H9 (cell line): ENCODE data around the gene TUBA1A. TPM values are rescaled to one million over a fixed set of nuclear protein-coding genes. Genes with fewer than 3 reads are reported as not detected.

ENCODE experiments used
- DNase-seq: peaks from one replicate; pipeline ENCODE4 v3.0.0-alpha.2; 2017
- H2AFZ ChIP-seq: one replicate; pipeline ENCODE4 v1.6.1; 2013; ENCODE audit warnings: mild to moderate bottlenecking, low read length, control low read depth, moderate library complexity
- H2AK5ac ChIP-seq: 2 replicates; pipeline ENCODE4 v1.6.1; 2013; ENCODE audit warnings: low read length, control low read depth, mixed read lengths; ENCODE audit not compliant: insufficient read length
- H2BK120ac ChIP-seq: one replicate; pipeline ENCODE4 v1.6.1; 2013; ENCODE audit warnings: low read depth, mild to moderate bottlenecking, low read length, control low read depth, inconsistent platforms; ENCODE audit not compliant: poor library complexity, severe bottlenecking
- H2BK12ac ChIP-seq: 2 replicates; pipeline ENCODE4 v1.6.1; 2013; ENCODE audit warnings: low read length, control low read depth, mixed read lengths, low read depth; ENCODE audit not compliant: insufficient read length
- H2BK15ac ChIP-seq: 2 replicates; pipeline ENCODE4 v1.6.1; 2013; ENCODE audit warnings: low read depth, low read length, control low read depth
- H2BK20ac ChIP-seq: one replicate; pipeline ENCODE4 v1.6.1; 2013; ENCODE audit warnings: low read depth, mild to moderate bottlenecking, low read length, control low read depth, inconsistent platforms; ENCODE audit not compliant: poor library complexity, severe bottlenecking
- H2BK5ac ChIP-seq: 2 replicates; pipeline ENCODE4 v1.6.1; 2013; ENCODE audit warnings: low read length, control low read depth, mixed read lengths; ENCODE audit not compliant: insufficient read length
- H3K14ac ChIP-seq: 2 replicates; pipeline ENCODE4 v1.6.1; 2013; ENCODE audit warnings: low read length, control low read depth; ENCODE audit not compliant: insufficient read depth
- H3K18ac ChIP-seq: 2 replicates; pipeline ENCODE4 v1.6.1; 2013; ENCODE audit warnings: low read depth, mild to moderate bottlenecking, mixed read lengths, low read length, control low read depth; ENCODE audit not compliant: insufficient read length
- H3K23ac ChIP-seq: 2 replicates; pipeline ENCODE4 v1.6.1; 2013; ENCODE audit warnings: low read length, control low read depth, mixed read lengths, low read depth; ENCODE audit not compliant: insufficient read length
- H3K23me2 ChIP-seq: 2 replicates; pipeline ENCODE4 v1.6.1; 2013; ENCODE audit warnings: low read depth, mild to moderate bottlenecking, mixed read lengths, low read length, control low read depth; ENCODE audit not compliant: insufficient read length, poor library complexity, severe bottlenecking
- H3K27ac ChIP-seq: 2 replicates; pipeline ENCODE4 v1.5.1; 2013; ENCODE audit warnings: low read length, control low read depth, mixed read lengths, low read depth; ENCODE audit not compliant: insufficient read length
- H3K27me3 ChIP-seq: 2 replicates; pipeline ENCODE4 v1.6.1; 2013; ENCODE audit warnings: low read length, control low read depth, inconsistent platforms; ENCODE audit not compliant: insufficient read depth
- H3K4ac ChIP-seq: 2 replicates; pipeline ENCODE4 v1.6.1; 2013; ENCODE audit warnings: low read depth, mild to moderate bottlenecking, control low read depth, inconsistent platforms, low read length, moderate library complexity
- H3K4me1 ChIP-seq: 2 replicates; pipeline ENCODE4 v1.6.1; 2013; ENCODE audit warnings: low read length, control low read depth, inconsistent platforms; ENCODE audit not compliant: insufficient read depth
- H3K4me2 ChIP-seq: 2 replicates; pipeline ENCODE4 v1.6.1; 2013; ENCODE audit warnings: low read length, control low read depth, mixed read lengths; ENCODE audit not compliant: insufficient read length, insufficient read depth
- H3K56ac ChIP-seq: 2 replicates; pipeline ENCODE4 v1.6.1; 2013; ENCODE audit warnings: low read depth, mild to moderate bottlenecking, mixed read lengths, low read length, control low read depth; ENCODE audit not compliant: insufficient read length
- H3K79me1 ChIP-seq: 2 replicates; pipeline ENCODE4 v1.6.1; 2013; ENCODE audit warnings: low read depth, mild to moderate bottlenecking, moderate library complexity, low read length, control low read depth, inconsistent platforms; ENCODE audit not compliant: insufficient read depth, poor library complexity, severe bottlenecking
- H3K79me2 ChIP-seq: 2 replicates; pipeline ENCODE4 v1.6.1; 2013; ENCODE audit warnings: low read length, control low read depth, inconsistent platforms; ENCODE audit not compliant: insufficient read depth
- H3K9ac ChIP-seq: 2 replicates; pipeline ENCODE4 v1.6.1; 2013; ENCODE audit warnings: low read length, control low read depth, mixed read lengths; ENCODE audit not compliant: insufficient read length; ENCODE audit errors: extremely low read depth
- H3K9me3 ChIP-seq: one replicate; pipeline ENCODE4 v1.6.1; 2013; ENCODE audit warnings: low read depth, low read length, inconsistent platforms; ENCODE audit not compliant: control insufficient read depth
- H3T11ph ChIP-seq: one replicate; pipeline ENCODE4 v1.6.1; 2013; ENCODE audit warnings: mild to moderate bottlenecking, low read length, control low read depth, inconsistent platforms
- H4K20me1 ChIP-seq: one replicate; pipeline ENCODE4 v1.6.1; 2013; ENCODE audit not compliant: control insufficient read depth, insufficient read length, insufficient read depth
- H4K5ac ChIP-seq: 2 replicates; pipeline ENCODE4 v1.6.1; 2013; ENCODE audit warnings: low read depth, mild to moderate bottlenecking, mixed read lengths, low read length, control low read depth; ENCODE audit not compliant: insufficient read length
- H4K8ac ChIP-seq: replicated peaks from 2 replicates; pipeline ENCODE4 v1.6.1; 2013; ENCODE audit warnings: low read length, control low read depth, mixed read lengths, low read depth; ENCODE audit not compliant: insufficient read length
- H4K91ac ChIP-seq: 2 replicates; pipeline ENCODE4 v1.6.1; 2013; ENCODE audit warnings: low read depth, mild to moderate bottlenecking, moderate library complexity, mixed read lengths, low read length, control low read depth; ENCODE audit not compliant: insufficient read length
- H3K27ac Mint-ChIP-seq, 3 experiments: 2 replicates in 2 of 3; 3 replicates in 1 of 3; pipeline ENCODE4 v1.8.0; 2020 to 2021; ENCODE audit warnings: mixed read lengths in 3 of 3, mild to moderate bottlenecking in 1 of 3, moderate library complexity in 1 of 3
- H3K27me3 Mint-ChIP-seq: 2 replicates; pipeline ENCODE4 v1.8.0; 2021; ENCODE audit warnings: low read depth, mild to moderate bottlenecking, moderate library complexity, mixed read lengths
- H3K36me3 Mint-ChIP-seq, 3 experiments: 2 replicates in 2 of 3; 3 replicates in 1 of 3; pipeline ENCODE4 v1.8.0; 2020 to 2021; ENCODE audit warnings: low read depth in 3 of 3, mixed read lengths in 3 of 3; ENCODE audit not compliant: insufficient read depth in 1 of 3
- H3K4me1 Mint-ChIP-seq, 2 experiments: 2 replicates each; pipeline ENCODE4 v1.8.0; 2020; ENCODE audit warnings: mixed read lengths in 2 of 2
- H3K4me3 Mint-ChIP-seq, 2 experiments: 2 replicates in 1 of 2; 3 replicates in 1 of 2; pipeline ENCODE4 v1.8.0; 2020 to 2021; ENCODE audit warnings: mild to moderate bottlenecking in 2 of 2, mixed read lengths in 2 of 2, moderate library complexity in 1 of 2
- H3K9me3 Mint-ChIP-seq, 2 experiments: 2 replicates in 1 of 2; 3 replicates in 1 of 2; pipeline ENCODE4 v1.8.0; 2020; ENCODE audit warnings: mild to moderate bottlenecking in 2 of 2, mixed read lengths in 2 of 2, moderate library complexity in 1 of 2
- CTCF ChIP-seq: fragments of 200-600 bp; sonication (generic); conservative IDR thresholded peaks from 3 replicates; pipeline ENCODE4 v1.8.0; 2021; ENCODE audit warnings: antibody characterized with exemption, mild to moderate bottlenecking
- WGBS: extraction: QIAGEN DNeasy Blood & Tissue Kit; methylation state at CpG from one replicate; pipeline ENCODE4 v1.1.7; 2013; ENCODE audit warnings: missing lambda C conversion rate, low lambda C conversion rate, mixed read lengths; ENCODE audit not compliant: insufficient read length; ENCODE audit errors: extremely low coverage; 5-methylcytosine and 5-hydroxymethylcytosine counted together
- total RNA-seq: library from RNA; stranded (reverse); gene quantifications from 2 replicates; pipeline ENCODE4 v1.2.1, GENCODE V29; 2021

Gene TUBA1A
- total RNA-seq, 1 experiment from 2014 or later = 149 TPM

DNA sequence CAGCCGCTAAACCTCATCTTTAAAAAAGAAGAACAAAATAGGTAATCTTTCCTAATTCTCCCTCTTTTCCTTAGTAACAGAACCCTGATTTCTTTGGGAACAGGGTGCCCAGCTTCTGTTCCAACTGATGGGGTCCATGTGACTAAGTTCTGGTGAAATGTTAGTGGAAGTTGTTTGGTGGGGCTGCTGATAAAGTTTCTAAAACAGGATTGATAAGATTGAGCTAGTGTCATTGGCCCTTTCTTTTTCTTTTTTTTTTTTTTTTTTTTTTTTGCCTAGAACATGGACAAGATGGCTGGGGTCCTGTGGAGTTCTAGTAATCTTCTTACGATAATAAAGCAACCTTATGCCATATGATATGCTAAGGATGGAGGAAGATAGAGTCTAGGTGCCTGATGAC, 41.5 kb downstream of the TUBA1A start:
- Histone ChIP-seq H2AK5ac (no peak overlapping the region), H3K9ac (no peak overlapping the region), H3K4me1 (no peaks in the 10 kb centered on the region), H2BK5ac (no peak overlapping the region), H2BK12ac (no peak overlapping the region), H2AFZ (no peak overlapping the region), H2BK120ac (no peak overlapping the region), H3K4me2 (no peak overlapping the region), H3K23ac (no peak overlapping the region), H3T11ph (no peak overlapping the region), H3K18ac (no peak overlapping the region), H3K4ac (no peak overlapping the region), H2BK15ac (no peak overlapping the region), H4K5ac (no peak overlapping the region), H3K27me3 (no peaks in the 10 kb centered on the region), H2BK20ac (no peak overlapping the region), H4K20me1 (no peaks in the 10 kb centered on the region), H3K14ac (no peak overlapping the region), H4K8ac (no peak overlapping the region), H4K91ac (no peak overlapping the region), H3K56ac (no peak overlapping the region), H3K79me1 (no peaks in the 10 kb centered on the region), H3K27ac (no peak overlapping the region), H3K79me2 (no peaks in the 10 kb centered on the region), H3K23me2 (no peaks in the 10 kb centered on the region), H3K9me3 (no peaks in the 10 kb centered on the region)
- Mint-ChIP-seq H3K4me3 (no peak overlapping the region), H3K4me1 (no peaks in the 10 kb centered on the region), H3K27me3 (no peaks in the 10 kb centered on the region; the same call in 1 of the 2 replicates), H3K9me3 (no peaks in the 10 kb centered on the region), H3K27ac (no peak overlapping the region), H3K36me3 (no peaks in the 10 kb centered on the region)
- TF ChIP-seq CTCF = no peak
- DNase-seq = no peak
- no CpG with 5 or more reads among the region's 2 CpGs for WGBS
